A549 treated with CpdA at 1 μM for 4 hours (cell line): Measurements from ENCODE around the gene FBXO34. TPM values are rescaled to one million over a fixed set of nuclear protein-coding genes. Genes with fewer than 3 reads are reported as not detected.

ENCODE experiments used
- total RNA-seq: library from RNA; stranded (reverse); fragments of 200-300 nt; extraction: Qiagen RNA extraction; gene quantifications from 5 replicates; pipeline ENCODE4 v1.2.3, GENCODE V29; 2022; ENCODE audit warnings: low read depth

The FBXO34 gene
- 12.5 to 17.0 TPM (median 15.1 TPM) in 5 replicates for total RNA-seq

GRCh38 chr14:55270832-55271571, at the start of gene FBXO34:
TSS of gene FBXO34 (plus strand) at chr14:55271421. CDS start at chr14:55350391, 78,970 bp downstream.

Other genes with a start within 250 kb of the FBXO34 start
- 9.9 to 14.1 TPM (median 13.0 TPM) in 5 replicates for gene WDHD1, start 244.3 kb upstream of the FBXO34 start, total RNA-seq
- gene SOCS4, start 244.2 kb upstream of the FBXO34 start, total RNA-seq: 7.5 to 10.3 TPM (median 8.8 TPM) in 5 replicates
- gene MAPK1IP1L, start 219.8 kb upstream of the FBXO34 start, total RNA-seq: 96.3 to 118 TPM (median 103 TPM) in 5 replicates
- 159 to 192 TPM (median 186 TPM) in 5 replicates for gene LGALS3, start 142.2 kb upstream of the FBXO34 start, total RNA-seq
- 29.2 to 43.9 TPM (median 34.9 TPM) in 5 replicates for gene DLGAP5, start 79.8 kb upstream of the FBXO34 start, total RNA-seq
- gene ATG14, start 140.4 kb downstream of the FBXO34 start, total RNA-seq: 4.7 to 6.2 TPM (median 5.3 TPM) in 5 replicates
- not detected in 5 replicates for gene TBPL2, start 169.2 kb downstream of the FBXO34 start, total RNA-seq